SU-DHL-6 (cell line): ENCODE results near the gene MTMR8.

Source experiments
- EZH2phosphoT487 ChIP-seq: fragments of 200-600 bp; sonication (generic), shearing (Covaris generic); conservative IDR thresholded peaks from 2 replicates; pipeline ENCODE4 v1.6.1; 2018; ENCODE audit warnings: mild to moderate bottlenecking, antibody characterized with exemption, low read length, moderate library complexity, mixed read lengths
- TF ChIP-seq, protein P1 (sequence below): fragments of 200-600 bp; sonication (generic); IDR thresholded peaks from one replicate; pipeline ENCODE4 v1.5.1; 2017; ENCODE audit warnings: antibody characterized with exemption, mild to moderate bottlenecking, low read length, moderate library complexity; ENCODE audit not compliant: insufficient read depth, poor library complexity, severe bottlenecking

DNA sequence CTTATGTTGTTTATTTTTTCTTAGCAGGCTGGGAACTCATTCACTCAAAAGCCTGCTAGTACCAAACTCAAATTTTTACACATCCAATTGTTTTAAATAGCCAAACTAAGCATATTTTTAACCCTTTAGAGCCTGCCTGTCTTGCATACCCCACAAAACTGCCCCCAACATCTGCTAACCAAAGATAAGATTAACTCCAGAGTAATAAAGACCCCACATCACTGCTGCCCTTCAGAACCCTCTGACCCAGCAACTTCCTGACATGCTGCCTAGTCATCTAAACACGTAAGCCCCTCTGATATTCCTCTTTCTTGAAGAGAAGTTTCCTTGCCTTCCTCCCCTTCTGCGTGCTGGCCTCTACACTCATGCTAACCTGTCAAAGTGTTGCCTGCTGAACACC lies 104.1 kb downstream of the MTMR8 start:
- TF ChIP-seq, protein P1, sequence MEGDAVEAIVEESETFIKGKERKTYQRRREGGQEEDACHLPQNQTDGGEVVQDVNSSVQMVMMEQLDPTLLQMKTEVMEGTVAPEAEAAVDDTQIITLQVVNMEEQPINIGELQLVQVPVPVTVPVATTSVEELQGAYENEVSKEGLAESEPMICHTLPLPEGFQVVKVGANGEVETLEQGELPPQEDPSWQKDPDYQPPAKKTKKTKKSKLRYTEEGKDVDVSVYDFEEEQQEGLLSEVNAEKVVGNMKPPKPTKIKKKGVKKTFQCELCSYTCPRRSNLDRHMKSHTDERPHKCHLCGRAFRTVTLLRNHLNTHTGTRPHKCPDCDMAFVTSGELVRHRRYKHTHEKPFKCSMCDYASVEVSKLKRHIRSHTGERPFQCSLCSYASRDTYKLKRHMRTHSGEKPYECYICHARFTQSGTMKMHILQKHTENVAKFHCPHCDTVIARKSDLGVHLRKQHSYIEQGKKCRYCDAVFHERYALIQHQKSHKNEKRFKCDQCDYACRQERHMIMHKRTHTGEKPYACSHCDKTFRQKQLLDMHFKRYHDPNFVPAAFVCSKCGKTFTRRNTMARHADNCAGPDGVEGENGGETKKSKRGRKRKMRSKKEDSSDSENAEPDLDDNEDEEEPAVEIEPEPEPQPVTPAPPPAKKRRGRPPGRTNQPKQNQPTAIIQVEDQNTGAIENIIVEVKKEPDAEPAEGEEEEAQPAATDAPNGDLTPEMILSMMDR: no peak
- TF ChIP-seq EZH2phosphoT487: no peak
